ENCODE results near the gene ANKFN1. TPM values are rescaled to one million over a fixed set of nuclear protein-coding genes. Genes with fewer than 3 reads are reported as not detected.

The ANKFN1 gene
- total RNA-seq, 1 experiment from 2014 or later = not detected

GRCh38 chr17:56440419-56440818 lies 287.1 kb downstream of the ANKFN1 start:
- no CpG with 5 or more reads among the region's 2 CpGs for WGBS (ENCODE audit: extremely low coverage, insufficient read length, low lambda C conversion rate)
- Mint-ChIP-seq H3K27ac (no peak overlapping the region), H3K4me3 (no peak overlapping the region), H3K36me3 (ENCODE audit: insufficient read depth in 1 of 3, low read depth in 3 of 3) (no peaks in the 10 kb centered on the region), H3K9me3 (no peaks in the 10 kb centered on the region), H3K27me3 (ENCODE audit: low read depth) (no peaks in the 10 kb centered on the region), H3K4me1 (peaks cover 9 to 20% of the 10 kb centered on the region in 2 experiments)
- no peak overlapping the region for H3K56ac ChIP-seq (ENCODE audit: insufficient read length, low read depth, low read length)
- no peak overlapping the region for H3K9ac ChIP-seq (ENCODE audit: extremely low read depth, insufficient read length, low read length)
- no peak overlapping the region for H2BK5ac ChIP-seq (ENCODE audit: insufficient read length, low read length)
- no peaks in the 10 kb centered on the region for H3K4me1 ChIP-seq (ENCODE audit: insufficient read depth, low read length)
- H3K9me3 ChIP-seq (ENCODE audit: control insufficient read depth, low read depth, low read length) = no peaks in the 10 kb centered on the region
- no peak overlapping the region for H3K27ac ChIP-seq (ENCODE audit: insufficient read length, low read depth, low read length)
- no peaks in the 10 kb centered on the region for H3K23me2 ChIP-seq (ENCODE audit: insufficient read length, low read depth, low read length, poor library complexity, severe bottlenecking)
- no peak for TF ChIP-seq CTCF (conservative IDR thresholded peaks at IDR 0.05)
- H2AK5ac ChIP-seq (ENCODE audit: insufficient read length, low read length) = no peak overlapping the region
- H3K79me2 ChIP-seq (ENCODE audit: insufficient read depth, low read length) = no peaks in the 10 kb centered on the region
- no peak overlapping the region for H3K23ac ChIP-seq (ENCODE audit: insufficient read length, low read depth, low read length)
- H2BK15ac ChIP-seq (ENCODE audit: low read depth, low read length) = no peak overlapping the region
- no peak overlapping the region for H2BK20ac ChIP-seq (ENCODE audit: low read depth, low read length, poor library complexity, severe bottlenecking)
- H3K27me3 ChIP-seq (ENCODE audit: insufficient read depth, low read length) = no peaks in the 10 kb centered on the region
- no peak overlapping the region for H4K8ac ChIP-seq (replicated peaks; ENCODE audit: insufficient read length, low read depth, low read length)
- no peak overlapping the region for H2BK120ac ChIP-seq (ENCODE audit: low read depth, low read length, poor library complexity, severe bottlenecking)
- no peaks in the 10 kb centered on the region for H4K20me1 ChIP-seq (ENCODE audit: control insufficient read depth, insufficient read depth, insufficient read length)
- H3K4ac ChIP-seq (ENCODE audit: low read depth, low read length) = no peak overlapping the region
- H3K14ac ChIP-seq (ENCODE audit: insufficient read depth, low read length) = no peak overlapping the region
- no peaks in the 10 kb centered on the region for H3K79me1 ChIP-seq (ENCODE audit: insufficient read depth, low read depth, low read length, poor library complexity, severe bottlenecking)
- no peak overlapping the region for H2BK12ac ChIP-seq (ENCODE audit: insufficient read length, low read depth, low read length)
- H4K5ac ChIP-seq (ENCODE audit: insufficient read length, low read depth, low read length) = no peak overlapping the region
- H2AFZ ChIP-seq (ENCODE audit: low read length) = no peak overlapping the region
- H3T11ph ChIP-seq (ENCODE audit: low read length) = no peak overlapping the region
- no peak overlapping the region for H4K91ac ChIP-seq (ENCODE audit: insufficient read length, low read depth, low read length)
- no peak overlapping the region for H3K4me2 ChIP-seq (ENCODE audit: insufficient read depth, insufficient read length, low read length)
- no peak overlapping the region for H3K18ac ChIP-seq (ENCODE audit: insufficient read length, low read depth, low read length)
- DNase-seq = no peak
